Progenitor cell of endocrine pancreas (in vitro differentiated cells): Measurements from ENCODE around the gene MAPK11. TPM values are rescaled to one million over a fixed set of nuclear protein-coding genes. Genes with fewer than 3 reads are reported as not detected.

ENCODE experiments used
- DNase-seq: peaks from one replicate; pipeline ENCODE4 v3.0.0; 2021; ENCODE audit warnings: low spot score; ENCODE audit not compliant: unreplicated experiment
- H3K27ac Mint-ChIP-seq: 2 replicates; pipeline ENCODE4 v1.8.0; 2021; ENCODE audit warnings: mild to moderate bottlenecking, moderate library complexity, mixed read lengths
- H3K27me3 Mint-ChIP-seq: 2 replicates; pipeline ENCODE4 v1.8.0; 2021; ENCODE audit warnings: mixed read lengths
- H3K36me3 Mint-ChIP-seq: 2 replicates; pipeline ENCODE4 v1.8.0; 2022; ENCODE audit warnings: mixed read lengths; ENCODE audit not compliant: insufficient read depth
- H3K4me1 Mint-ChIP-seq: 2 replicates; pipeline ENCODE4 v1.8.0; 2021; ENCODE audit warnings: low read depth, mixed read lengths
- H3K4me3 Mint-ChIP-seq: 2 replicates; pipeline ENCODE4 v1.8.0; 2021; ENCODE audit warnings: low read depth, mild to moderate bottlenecking, moderate library complexity, mixed read lengths
- H3K9me3 Mint-ChIP-seq: 2 replicates; pipeline ENCODE4 v1.8.0; 2021; ENCODE audit warnings: low read depth, mixed read lengths
- total RNA-seq: library from RNA; stranded (reverse); gene quantifications from 2 replicates; pipeline ENCODE4 v1.2.1, GENCODE V29; 2021
- TF ChIP-seq, protein P1 (sequence below): fragments of 200-600 bp; sonication (generic); IDR thresholded peaks from one replicate; pipeline ENCODE4 v1.5.0; 2021; ENCODE audit warnings: antibody characterized with exemption, mild to moderate bottlenecking; ENCODE audit not compliant: unreplicated experiment

MAPK11 gene
- total RNA-seq, 1 donor from 2014 or later: 2.3 TPM

DNA sequence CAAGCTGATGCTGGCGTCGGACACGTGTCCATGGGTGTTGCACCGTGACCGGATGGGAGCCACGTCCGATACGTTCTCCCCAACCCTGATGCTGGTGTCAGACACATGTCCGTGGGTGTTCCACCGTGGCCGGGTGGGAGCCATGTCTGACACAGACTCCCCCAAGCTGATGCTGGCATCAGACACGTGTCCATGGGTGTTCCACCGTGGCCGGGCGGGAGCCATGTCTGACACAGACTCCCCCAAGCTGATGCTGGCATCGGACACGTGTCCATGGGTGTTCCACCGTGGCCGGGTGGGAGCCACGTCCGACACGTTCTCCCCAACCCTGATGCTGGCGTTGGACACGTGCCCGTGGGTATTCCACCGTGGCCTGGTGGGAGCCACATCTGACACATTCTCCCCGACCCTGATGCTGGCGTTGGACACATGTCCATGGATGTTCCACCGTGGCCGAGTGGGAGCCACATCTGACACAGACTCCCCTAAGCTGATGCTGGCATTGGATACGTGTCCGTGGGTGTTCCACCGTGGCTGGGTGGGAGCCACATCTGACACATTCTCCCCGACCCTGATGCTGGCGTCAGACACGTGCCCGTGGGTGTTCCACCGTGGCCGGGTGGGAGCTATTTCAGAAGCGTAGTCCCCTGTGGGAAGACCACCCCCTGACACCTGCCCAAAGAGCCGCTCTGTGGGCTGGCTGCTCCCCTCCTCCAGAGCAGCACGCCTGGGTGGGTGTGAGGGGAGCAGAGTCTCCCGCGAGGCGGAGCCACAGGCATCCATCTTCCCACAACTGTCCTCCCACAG, 49.4 kb downstream of the MAPK11 start:
- peaks cover 4% of the 10 kb centered on the region for H3K36me3 Mint-ChIP-seq
- TF ChIP-seq, protein P1, sequence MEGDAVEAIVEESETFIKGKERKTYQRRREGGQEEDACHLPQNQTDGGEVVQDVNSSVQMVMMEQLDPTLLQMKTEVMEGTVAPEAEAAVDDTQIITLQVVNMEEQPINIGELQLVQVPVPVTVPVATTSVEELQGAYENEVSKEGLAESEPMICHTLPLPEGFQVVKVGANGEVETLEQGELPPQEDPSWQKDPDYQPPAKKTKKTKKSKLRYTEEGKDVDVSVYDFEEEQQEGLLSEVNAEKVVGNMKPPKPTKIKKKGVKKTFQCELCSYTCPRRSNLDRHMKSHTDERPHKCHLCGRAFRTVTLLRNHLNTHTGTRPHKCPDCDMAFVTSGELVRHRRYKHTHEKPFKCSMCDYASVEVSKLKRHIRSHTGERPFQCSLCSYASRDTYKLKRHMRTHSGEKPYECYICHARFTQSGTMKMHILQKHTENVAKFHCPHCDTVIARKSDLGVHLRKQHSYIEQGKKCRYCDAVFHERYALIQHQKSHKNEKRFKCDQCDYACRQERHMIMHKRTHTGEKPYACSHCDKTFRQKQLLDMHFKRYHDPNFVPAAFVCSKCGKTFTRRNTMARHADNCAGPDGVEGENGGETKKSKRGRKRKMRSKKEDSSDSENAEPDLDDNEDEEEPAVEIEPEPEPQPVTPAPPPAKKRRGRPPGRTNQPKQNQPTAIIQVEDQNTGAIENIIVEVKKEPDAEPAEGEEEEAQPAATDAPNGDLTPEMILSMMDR: no peak
- no peaks in the 10 kb centered on the region for H3K27me3 Mint-ChIP-seq
- H3K4me3 Mint-ChIP-seq: no peak overlapping the region
- H3K27ac Mint-ChIP-seq: no peak overlapping the region
- no peaks in the 10 kb centered on the region for H3K9me3 Mint-ChIP-seq
- H3K4me1 Mint-ChIP-seq: no peaks in the 10 kb centered on the region
- DNase-seq: no peak

DNA sequence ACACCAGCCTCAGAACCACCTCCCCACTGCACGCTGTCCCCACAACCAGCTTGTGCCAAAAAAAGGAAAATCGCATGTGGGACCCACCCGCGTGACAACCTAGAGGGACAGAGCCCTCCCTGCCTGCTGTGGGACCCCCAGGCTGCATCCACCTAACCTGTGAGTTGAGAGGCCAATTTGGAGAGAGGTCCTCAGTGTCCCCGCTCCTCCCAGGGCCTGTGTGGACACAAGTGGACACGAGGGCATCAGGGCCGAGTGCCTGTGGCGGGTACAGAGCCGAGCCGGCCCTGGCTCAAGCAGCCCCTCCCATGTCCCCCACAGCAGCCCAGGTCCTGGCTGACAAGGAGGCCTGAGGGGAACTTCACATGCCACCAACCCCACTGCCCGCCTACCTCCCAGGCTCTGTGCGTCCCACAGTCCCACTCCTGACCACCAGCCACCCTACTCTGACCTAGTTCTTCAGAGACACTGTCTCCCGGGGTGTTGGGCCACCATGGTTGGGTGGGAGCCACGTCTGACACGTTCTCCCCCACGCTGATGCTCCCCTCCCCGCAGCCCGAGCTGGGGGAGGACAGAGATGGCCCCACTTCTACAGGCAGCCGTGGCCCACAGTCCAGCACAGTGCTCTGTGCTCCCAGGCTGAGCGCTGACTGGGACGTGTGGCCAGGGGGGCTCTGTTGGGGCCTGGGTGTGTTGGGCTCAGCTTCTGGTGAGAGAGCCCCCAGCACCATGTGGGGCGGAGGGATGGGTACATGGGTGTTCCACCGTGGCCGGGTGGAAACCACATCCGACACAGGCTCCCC, 50.2 kb downstream of the MAPK11 start:
- DNase-seq: no peak
- H3K9me3 Mint-ChIP-seq: no peaks in the 10 kb centered on the region

DNA sequence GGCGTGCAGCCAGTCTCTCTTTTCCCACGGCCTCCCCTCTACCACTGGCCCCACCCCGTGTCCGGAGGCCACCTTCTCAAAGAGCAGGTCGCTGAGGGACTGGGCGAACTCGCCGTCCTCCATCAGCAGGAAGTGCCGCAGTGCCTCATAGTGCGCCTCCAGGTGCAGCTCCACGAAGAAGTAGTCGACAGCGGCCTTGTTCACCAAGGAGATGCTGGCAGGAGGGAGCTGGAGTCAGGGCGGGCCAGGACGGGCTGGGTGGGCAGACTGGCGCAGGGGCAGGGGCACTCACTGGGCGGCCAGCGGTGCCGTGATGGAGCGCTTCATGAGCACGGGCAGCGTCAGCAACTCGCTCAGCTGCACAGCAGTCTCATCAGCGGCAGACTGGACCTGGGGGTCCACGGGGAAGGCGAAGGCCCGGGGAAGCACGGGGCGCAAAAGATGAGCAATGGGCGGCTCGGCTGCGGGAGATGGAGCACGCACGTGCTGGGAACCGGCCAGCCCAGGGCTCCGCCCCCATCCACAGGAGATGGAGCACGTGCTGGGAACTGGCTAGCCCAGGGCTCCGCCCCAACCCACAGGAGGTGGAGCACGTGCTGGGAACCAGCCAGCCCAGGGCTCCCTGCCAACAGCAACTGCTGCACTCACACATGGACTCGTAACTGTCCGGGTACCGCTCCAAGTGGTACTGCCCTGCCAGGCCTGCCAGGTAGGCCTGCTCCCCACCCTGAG, 51.0 kb downstream of the MAPK11 start:
- H3K27ac Mint-ChIP-seq: no peak overlapping the region
- no peak overlapping the region for H3K4me3 Mint-ChIP-seq
- TF ChIP-seq, protein P1: no peak
- no peaks in the 10 kb centered on the region for H3K9me3 Mint-ChIP-seq
- no peaks in the 10 kb centered on the region for H3K27me3 Mint-ChIP-seq
- H3K4me1 Mint-ChIP-seq: no peaks in the 10 kb centered on the region
- H3K36me3 Mint-ChIP-seq: peaks cover 7% of the 10 kb centered on the region
- DNase-seq: no peak

More for the DNA sequence above, 50.2 kb downstream of the MAPK11 start:
- Mint-ChIP-seq H3K27me3 (no peaks in the 10 kb centered on the region), H3K27ac (peak overlapping the region; percentile 52), H3K36me3 (peaks cover 4% of the 10 kb centered on the region), H3K4me1 (no peaks in the 10 kb centered on the region), H3K4me3 (no peak overlapping the region)
- TF ChIP-seq, protein P1: no peak

DNA sequence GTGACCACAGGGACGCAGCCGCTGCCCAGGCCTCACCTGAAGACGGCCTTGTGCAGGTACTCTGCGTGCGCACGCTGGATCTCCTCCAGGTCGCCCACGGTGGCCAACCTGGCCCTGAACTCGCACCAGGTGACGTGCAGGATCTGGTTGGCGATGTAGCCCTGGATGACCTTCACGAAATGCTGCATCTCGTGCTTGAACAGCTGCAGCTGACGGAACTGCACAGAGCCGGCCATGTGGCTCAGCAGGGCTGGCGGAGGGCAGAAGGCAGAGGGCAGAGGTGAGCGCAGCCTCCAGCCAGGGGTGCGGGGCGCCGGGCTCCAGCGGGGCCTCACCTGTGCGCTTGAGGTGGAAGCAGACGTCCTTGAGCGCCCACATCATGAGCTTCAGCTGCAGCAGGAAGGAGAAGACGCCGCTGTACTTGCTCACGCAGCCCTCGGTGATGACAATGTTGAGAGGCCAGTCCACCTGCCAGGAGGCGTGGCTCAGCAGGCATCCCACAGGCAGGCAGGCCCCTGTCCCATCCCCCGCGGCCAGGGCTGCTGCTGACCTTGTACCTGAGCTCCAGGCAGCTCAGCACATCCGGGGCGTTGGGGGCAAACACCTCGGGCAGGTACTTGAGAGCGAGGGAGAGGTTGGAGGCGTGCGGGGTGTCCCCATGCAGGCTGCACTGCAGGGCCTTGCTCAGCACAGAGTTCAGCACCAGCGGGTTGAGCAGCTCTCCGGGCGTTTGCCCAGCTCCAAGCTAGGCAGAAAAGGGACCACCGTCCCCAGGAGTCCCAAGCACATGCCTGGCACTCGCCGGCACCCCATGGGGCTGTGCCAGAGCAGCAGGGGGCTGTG, 51.8 kb downstream of the MAPK11 start:
- H3K27ac Mint-ChIP-seq: no peak overlapping the region
- peaks cover 9% of the 10 kb centered on the region for H3K36me3 Mint-ChIP-seq
- no peaks in the 10 kb centered on the region for H3K4me1 Mint-ChIP-seq
- DNase-seq: no peak
- no peaks in the 10 kb centered on the region for H3K27me3 Mint-ChIP-seq
- no peak overlapping the region for H3K4me3 Mint-ChIP-seq
- H3K9me3 Mint-ChIP-seq: no peaks in the 10 kb centered on the region
- TF ChIP-seq, protein P1: no peak
